Stimulated activated CD8-positive, alpha-beta memory T cell treated with anti-CD3 and anti-CD28 coated beads, Interleukin-15, amount 100 ng/mL, for 48 hours (primary cell): ENCODE results near the gene C5orf15.
"Not testable (repeated sequence)": the region's sequence is repeated elsewhere in the genome, so short reads cannot be mapped to it uniquely, and the experiment has no call there.

Source experiments
- DNase-seq, 2 donors: peaks; one replicate each; pipeline ENCODE4 v3.0.0-alpha.2; 2020; ENCODE audit warnings: low read depth in 2 of 2

C5orf15 gene

DNA sequence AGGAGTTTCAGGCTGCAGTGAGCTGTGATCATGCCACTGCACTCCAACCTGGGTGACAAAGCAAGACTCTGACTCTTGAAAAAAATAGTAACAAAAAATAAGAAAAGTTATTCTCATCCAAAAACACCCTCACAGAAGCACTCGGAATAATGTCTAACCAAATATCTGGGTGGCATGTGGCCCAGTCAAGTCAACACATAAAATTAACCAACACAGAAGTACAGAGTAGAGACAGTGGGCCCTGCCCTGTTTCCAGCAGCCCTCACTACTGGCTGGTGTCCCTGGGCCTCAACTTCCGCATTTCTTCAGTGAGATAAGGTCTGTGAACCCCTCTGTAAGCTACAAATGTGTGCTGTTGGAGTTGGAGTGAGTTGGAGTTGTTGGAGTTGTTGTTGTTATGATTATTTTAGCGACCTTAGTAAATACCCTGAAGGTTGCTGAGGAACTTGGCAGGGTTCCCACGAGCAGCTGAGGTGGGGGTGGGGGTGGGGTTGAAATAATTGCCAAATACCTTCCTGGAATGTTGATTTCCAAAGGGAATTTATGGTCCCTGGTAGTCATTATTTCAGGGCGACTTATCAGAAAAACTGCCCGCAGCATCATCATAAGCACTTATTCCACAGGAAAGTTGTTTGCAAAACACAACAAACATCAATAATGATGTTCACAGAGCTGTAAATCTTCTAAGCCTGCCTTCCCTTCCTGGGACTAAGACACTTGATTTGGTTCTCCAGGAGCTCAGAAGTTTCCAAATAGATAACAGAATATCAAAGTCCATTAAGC, 30.2 kb downstream of the C5orf15 start:
- DNase-seq = no peak

DNA sequence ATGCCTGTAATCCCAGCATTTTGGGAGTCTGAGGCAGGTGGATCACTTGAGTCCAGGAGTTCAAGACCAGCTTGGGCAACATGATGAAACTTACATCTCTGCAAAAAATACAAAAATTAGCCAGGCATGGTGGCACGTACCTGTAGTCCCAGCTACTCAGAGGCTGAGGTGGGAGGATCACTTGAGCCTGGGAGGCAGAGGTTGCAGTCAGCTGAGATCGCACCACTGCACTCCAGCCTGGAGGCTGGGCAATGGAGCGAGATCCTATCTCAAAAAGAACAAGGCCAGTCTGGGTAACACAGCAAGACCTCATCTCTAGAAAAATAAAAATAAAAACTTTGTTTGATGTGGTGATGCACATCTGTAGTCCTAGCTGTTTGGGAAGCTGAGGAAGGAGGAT, 30.8 kb downstream of the C5orf15 start:
- not testable (repeated sequence) for DNase-seq

DNA sequence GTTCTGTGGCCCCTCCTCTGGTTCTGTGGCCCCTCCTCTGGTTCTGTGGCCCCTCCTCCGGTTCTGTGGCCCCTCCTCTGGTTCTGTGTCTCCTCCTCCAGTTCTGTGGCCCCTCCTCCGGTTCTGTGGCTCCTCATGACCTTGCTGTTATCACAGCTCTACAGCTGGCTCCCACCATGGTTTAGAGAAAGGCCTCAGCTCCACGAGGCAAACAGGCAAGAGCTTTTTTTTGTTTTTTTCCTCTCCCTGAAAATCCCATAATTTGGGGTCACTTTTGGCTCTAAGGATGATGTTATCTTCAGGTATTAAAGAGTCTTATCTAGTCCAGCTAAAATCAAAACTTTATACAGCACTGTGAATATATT, 31.8 kb downstream of the C5orf15 start:
- no peak for DNase-seq

DNA sequence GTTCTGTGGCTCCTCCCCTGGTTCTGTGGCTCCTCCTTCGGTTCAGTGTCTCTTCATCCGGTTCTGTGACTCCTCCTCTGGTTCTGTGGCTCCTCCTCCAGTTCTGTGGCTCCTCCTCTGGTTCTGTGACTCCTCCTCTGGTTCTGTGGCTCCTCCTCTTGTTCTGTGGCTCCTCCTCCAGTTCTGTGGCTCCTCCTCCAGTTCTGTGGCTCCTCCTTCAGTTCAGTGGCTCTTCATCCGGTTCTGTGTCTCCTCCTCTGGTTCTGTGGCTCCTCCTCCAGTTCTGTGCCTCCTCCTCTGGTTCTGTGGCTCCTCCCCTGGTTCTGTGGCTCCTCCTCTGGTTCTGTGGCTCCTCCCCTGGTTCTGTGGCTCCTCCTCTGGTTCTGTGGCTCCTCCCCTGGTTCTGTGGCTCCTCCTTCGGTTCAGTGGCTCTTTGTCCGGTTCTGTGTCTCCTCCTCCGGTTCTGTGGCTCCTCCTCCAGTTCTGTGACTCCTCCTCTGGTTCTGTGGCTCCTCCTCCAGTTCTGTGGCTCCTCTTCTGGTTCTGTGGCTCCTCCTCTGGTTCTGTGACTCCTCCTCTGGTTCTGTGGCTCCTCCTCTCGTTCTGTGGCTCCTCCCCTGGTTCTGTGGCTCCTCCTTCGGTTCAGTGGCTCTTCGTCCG, 32.3 kb downstream of the C5orf15 start:
- DNase-seq = not testable (repeated sequence)

DNA sequence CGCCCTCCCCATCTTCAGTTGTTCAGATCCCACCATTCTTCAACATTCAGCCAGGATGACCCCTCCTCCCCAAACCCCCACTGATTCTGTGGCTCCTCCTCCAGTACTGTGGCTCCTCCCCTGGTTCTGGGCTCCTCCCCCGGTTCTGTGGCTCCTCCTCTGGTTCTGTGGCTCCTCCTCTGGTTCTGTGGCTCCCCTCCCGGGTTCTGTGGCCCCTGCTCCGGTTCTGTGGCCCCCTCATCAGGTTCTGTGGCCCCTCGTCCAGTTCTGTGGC, 32.8 kb downstream of the C5orf15 start:
- DNase-seq = no peak

DNA sequence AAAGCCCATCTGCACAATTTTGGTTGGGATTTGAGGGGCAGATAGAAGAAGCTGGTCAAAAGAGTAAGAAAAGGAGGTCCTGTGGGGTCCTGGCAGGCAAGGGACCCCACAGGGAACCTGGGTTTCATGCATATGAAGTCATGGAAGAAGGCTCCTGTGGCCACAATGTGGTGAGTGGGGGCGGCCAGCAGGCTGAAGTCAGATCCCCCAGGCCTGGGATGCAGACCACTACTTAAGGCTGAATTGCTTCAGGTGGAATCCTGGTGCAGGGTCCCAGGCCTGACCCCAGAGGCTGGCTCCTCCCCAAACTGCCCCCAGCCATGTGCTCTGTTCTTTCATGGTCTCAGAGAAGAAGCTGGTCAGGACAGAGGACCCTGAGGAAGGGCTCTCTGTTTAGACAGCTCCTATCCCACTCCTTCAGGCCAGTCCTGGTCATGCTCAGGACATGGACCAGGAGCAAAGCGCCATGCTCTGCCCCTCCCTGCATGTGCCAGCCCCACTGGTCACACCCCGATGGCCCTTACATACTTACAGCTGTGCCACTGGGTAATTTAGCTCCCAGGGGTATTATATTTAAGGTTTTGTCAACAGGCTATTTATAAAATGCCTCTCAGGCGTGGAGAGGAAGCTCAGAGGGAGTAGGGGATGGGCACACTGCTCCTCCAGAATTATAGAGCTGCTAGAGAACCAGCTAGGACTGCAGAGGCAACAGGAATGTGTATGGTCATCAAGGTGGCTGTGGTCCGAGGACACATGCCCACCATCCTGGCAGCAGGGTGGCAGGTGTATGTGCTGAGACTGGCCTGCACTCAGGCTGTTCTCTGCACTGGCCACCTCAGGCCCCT, 33.4 kb downstream of the C5orf15 start:
- DNase-seq = no peak

DNA sequence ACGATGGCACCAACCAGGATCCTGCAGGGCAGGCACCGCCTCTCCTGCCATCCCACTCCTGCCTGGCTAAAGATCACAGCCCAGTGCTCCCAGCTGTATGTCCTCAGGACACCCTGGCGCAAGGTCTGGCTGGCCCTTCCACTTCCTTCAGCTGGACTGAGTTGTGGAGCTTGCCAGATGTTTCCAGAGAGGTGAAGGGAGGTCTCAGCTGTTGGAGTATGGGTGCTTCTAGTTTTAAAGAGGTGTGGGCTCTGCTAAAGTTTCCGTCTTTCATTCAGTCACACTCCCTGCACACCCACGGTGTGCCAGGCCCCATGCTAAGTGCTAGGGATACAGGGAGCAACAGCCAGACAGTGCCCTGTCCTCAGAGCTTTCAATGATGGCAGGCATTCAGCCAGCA, 34.1 kb downstream of the C5orf15 start:
- no peak for DNase-seq

DNA sequence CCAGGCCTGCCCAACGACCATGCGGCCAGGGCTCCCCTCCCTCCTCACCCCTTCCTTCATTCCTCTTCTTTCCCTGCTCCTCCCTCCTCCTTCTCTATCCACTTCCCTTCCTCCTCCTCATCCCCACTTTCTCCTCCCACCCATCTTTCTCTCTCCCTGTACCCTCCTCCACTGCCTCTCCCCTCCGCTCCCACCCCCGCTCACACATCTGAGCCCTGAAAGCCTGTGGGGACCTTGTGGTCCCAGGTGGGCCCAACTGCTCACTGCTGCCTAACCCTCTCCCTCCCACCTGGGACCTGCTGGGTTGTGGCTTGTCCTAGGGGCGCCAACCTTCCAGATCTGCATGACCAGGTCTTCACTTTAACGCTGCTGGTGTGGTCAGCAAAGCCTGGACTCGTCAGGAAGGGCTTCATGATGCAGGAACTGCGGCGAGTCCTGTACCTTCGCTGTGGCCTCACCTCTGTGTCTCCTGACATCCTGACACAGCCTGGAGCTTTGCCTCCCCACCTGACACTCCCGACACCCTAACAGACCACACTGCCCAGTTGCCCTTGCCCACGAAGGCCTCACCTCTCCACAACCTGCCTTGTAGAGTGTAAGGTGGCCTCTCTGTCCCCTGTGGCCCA, 34.6 kb downstream of the C5orf15 start:
- DNase-seq = no peak

DNA sequence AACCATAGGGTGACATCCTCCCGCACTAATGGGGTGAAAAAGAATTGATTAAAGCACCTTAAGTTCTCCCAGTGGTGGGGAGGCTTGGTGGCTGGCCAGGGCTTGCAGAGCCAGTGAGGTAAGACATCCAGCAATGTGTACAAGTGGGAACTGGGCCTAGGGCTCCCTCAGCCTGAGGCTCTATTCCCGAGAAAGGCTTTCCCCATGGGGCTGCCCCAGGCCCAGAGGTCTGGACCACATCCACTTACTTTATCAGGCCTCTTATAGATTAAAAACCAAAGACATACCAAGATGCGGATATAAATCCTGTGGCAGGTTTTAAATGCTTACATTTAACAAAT, 35.3 kb downstream of the C5orf15 start:
- DNase-seq = no peak

DNA sequence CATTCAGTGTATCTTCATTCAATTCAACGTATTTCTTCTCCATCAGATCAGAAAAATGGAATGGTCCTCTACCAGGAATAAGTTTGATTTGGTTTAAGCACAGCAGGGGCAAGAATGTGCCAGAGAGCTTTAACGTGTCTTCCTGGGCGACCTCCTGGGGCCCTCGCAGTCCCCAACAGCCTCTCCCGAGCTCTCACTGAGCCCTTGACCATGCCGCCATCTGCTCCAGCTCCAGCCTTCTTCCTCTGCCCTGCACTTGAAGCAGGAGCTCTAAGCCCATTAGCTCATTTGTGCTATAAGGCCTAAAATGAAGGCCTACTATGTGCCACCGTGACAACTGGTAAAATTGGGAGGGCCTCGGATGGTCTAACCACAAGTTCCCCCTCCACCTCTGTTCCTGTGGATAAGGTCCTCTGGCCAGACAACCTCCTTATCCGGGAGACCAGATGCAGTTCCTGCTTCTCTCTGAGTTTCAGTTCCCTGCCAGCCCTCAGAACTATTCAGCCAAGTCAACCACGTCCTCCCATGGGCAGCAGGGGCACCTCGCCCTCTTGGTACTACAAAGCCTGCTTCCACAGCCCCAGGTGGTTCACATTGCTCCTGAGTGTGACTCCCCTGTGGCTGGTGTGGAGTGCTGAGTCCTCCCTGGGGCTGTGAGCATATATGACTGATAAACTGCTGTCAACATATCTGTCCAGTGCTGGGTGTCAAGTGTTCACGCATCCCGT, 35.8 kb downstream of the C5orf15 start:
- no peak for DNase-seq

DNA sequence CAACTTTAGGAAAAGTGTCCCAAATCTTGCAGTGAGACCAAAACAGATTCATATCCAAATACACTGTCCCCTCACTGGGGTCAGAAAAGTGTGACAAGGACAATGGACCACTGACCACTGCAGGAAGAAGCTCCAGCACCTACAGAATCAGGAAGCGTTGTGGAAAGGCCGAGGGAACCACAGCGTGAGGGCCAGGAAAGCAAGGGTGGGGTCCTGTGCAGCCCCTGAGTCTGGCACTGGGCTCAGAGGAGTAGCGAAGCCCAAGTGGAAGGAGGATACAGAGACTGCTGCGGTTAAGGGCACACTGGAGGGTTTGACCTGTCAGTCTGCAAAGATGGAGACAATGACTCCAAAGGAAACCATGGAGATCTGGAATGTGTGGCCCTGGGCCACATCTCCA, 36.9 kb downstream of the C5orf15 start:
- DNase-seq = no peak

DNA sequence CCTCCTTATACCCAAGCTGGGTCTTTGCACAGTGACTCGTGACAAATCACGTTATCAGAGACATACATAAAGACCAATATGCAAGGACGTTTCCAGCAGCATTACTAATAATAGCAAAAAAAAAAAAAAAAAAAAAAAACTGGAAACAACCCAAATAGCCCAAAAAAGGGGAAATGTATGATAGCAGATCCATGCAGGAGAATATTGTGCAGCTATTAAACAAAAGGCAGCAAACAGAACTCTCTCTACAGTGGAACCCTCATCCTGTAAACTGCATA, 37.7 kb downstream of the C5orf15 start:
- no peak for DNase-seq

DNA sequence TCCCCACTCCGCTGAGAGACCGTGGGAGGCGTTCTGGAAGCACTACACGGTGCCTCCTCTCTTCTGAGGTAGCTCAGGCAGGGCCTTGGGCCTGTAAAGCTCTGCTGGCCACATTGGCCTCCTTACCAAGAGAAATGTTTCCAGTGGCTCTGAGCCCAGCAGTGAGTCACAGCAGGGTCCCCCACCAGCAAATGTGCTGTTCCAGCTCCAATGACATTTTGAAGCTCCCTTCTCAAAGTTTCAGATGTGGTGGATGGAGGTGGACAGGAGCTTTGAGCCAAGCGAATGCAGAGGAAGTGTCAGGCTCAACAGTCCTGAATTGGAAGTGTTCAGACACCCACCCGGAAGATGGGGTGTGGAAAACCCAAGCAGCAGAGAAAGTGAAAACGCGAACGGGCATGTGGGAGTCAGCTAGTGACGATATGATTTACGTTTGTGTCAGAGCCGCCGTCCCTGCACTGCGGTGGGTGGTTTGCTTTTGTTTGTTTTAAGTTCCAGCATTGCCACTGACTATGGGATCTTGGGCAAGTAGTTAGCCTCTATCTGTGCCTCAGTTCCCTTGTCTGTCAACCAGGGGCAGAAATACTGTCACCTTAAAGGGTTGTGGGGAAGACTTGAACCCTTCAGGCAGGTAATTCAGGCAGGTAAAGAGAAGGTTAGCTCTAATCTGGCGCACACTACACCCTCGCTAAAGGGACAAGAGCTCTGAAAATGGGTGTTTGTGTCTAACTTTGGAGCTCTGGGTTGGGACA, 38.2 kb downstream of the C5orf15 start:
- peak; percentile 68 to 71 for DNase-seq

DNA sequence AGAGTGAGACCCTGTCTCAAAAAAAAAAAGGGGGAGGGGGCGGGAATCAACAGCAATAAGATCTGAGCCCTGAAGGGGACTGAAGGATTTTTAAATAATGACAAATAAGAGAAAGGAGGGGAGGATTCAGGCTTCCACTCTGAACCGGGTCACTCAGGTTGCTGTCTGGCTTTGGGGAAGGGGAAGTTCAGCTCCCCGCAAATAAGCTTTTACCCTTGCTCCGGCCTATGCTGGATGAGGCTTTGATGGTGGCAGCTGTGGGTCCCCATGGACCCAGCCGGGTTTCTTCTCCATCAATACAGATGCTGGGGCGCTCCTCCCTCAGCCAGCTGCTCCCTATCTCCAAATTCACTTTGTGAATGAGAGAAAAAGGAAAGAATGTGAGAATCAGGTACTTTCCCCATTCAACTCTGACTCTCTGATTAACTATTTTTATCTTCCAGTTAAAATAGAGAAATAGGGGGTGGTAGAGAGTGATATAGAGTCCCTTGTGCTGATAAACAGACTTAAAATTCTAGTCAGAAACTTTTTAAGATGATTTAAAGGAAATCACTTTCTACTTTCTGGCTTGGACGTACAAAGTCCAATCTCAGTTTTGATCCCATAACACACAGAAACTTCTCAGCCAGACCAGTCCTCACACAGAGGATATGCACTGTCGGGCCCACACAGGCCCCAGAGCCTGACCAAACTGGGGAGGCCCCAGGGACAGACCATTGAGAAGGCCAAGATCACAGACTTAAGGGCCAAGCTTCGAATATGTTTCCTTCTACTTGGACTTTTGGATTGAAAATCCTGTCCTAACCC, 39.6 kb downstream of the C5orf15 start:
- no peak for DNase-seq

DNA sequence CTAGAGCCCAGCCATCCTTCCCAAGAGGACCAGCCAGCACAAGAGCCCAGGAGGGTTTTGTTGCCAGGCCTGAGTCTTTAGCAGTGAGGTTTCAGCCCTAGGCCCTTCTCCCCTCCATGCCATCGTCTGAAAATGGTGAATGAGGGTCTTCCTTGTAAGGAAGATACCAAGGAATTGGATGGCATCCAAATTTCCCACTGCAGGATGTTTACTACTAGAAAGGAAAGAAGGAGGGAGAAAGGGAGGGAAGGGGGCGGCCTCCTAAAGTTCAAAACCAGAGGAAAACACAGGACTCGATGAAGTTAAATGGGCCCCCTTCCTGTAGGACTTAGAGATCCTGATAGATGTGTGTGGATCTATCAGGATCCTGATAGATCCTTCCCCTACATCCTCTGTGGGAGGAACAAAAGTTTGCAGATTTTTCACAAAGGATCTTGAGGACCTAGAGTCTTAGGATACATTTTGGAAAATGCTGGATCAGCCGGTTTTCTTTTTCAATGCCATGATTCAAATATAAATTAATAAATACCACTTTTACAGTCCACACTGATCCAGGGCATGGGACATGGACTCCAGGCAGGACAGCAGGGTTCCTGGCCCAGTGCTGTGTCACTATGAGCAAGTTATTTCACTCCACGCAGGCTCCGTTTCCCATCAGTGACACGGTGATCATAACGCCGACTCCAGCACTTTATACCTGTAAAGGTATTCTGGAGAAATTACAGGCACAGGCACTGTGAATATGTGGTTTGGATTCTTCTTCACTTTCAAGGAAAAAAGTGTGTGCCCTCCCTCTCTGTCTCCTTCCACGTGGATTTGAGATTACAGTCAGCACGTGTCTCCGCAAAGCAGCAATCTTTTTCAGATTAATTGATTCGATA, 40.9 kb downstream of the C5orf15 start:
- no peak for DNase-seq

DNA sequence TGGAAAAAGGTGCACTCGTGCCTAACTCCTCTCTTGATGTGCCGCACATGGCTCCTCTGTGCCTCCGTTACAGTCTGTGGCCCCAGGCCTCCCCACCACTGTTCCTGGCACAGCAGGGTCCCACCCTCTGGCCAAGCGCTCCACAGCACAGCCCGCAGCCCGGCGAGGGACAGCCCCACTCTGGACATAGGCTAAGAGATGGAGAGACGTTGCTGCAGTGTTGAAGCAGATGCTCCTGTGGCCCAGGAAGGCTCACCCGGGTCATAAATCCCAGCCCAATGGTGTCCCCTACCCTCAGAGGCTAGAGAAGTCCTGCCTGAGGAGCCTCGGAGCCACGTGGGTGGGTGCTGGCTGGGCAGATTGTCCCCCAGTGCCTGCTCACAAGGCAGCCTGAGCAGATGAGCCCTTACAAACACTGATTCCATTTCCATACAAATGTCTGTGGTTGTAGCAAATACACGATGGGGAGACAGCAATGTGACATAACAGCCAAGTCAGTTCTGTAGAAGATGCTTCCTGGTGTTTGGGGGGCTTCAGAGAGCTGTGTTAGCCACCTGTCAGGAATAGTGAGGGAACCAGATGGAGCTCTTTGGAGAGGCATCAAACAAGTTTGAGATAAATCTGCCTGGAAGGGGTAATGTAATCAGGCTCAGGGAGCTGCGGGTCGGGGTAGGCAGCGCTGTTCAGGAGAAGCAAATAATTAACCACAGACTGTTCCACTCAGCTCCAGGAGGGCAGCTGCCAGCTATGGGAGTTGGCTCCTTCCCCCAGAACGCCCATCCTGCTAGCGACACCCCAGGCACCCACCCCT, 41.7 kb downstream of the C5orf15 start:
- DNase-seq = no peak

DNA sequence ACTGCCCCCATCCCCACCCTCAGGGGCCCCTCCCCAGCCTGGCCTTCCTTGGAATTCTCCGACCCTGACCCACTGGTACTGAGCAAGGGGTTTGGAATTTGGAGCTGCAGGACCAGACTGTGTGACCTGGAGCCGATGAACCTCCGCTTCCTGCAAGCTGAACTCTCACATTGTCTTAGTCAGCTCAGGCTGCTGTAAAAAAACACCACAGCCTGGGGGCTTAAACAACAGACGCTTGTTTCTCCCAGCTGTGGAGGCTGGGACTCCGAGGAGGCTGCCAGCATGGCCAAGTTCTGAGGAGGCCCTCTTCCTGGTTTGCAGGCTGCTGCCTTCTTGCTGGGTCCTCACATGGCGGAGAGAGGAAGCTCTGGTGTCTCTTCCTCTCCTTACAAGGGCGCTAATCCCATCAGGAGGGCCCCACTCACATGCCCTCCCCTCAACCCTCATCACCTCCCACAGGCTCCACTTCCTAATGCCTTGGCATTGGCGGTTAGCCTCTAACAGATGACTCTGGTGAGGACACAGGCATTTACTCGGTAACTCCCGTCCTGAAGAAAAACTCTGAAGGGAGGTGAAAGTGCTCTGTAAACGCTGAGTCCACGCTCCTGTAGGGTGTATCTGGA, 42.4 kb downstream of the C5orf15 start:
- DNase-seq = no peak

DNA sequence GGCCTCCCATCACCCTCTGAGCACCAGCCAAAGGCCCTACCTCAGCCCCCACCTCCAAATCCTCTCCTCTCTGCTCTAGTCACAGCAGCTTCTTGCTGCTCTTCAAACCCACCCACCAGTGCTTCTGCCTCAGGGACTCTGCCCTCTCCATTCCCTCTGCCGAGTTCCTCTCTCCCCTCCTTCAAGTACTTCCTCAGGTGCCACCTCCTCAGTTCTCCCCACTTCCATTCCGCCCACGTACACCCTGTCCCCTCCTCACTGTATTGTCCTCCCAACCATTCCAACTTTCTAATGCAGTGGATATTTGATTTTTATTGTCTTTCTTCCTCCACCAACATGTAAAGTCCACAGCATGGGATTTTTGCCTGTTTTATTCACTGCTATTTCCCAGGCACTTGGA, 43.2 kb downstream of the C5orf15 start:
- DNase-seq = no peak
